ENCODE data around the gene PUSL1.

PUSL1 gene

GRCh38 chr1:1296070-1297061 is 12.0 kb upstream of the PUSL1 start:
- no peak for DNase-seq

GRCh38 chr1:1297802-1298424 is 10.5 kb upstream of the PUSL1 start:
- DNase-seq = no peak

GRCh38 chr1:1298861-1299685 is 9.3 kb upstream of the PUSL1 start:
- DNase-seq = peak; percentile 68

DNA sequence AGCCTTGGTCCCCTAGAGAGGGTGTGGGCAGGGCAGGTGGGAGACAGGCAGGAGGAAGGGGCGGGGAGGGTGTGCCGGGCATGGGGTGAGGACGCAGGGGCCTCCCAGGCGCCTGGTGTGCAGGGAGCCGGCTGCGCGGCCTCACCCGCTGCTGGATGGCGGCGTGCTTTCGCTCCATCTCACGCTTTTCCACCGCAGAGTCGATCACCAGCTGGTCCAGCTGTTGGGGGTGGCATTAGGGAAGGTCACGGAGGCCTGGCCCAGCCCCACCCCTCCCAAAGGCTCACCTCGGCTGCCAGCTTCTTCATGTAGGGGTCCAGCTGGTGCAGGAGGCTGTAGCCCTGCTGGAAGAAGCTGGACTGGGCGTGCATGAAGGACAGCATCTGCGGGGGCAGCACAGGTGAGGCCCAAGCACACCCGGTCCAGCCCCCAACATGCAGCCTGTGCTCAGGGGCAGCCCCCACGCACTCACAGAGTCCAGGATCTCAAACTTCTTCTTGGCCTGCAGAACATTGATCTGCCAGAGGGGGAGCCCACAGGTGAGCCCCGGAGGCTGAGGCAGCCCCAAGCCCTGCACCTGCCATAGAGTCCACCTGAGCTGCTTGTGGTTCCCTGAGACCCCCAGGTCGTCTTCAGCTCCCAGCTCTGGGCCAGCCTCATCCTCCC is 8.6 kb upstream of the PUSL1 start:
- peak; percentile 32 for DNase-seq

- DNase-seq = no peak
Measured at GRCh38 chr1:1300352-1300739, 8.1 kb upstream of the PUSL1 start.

GRCh38 chr1:1302006-1302430 is 6.4 kb upstream of the PUSL1 start:
- no peak for DNase-seq

DNA sequence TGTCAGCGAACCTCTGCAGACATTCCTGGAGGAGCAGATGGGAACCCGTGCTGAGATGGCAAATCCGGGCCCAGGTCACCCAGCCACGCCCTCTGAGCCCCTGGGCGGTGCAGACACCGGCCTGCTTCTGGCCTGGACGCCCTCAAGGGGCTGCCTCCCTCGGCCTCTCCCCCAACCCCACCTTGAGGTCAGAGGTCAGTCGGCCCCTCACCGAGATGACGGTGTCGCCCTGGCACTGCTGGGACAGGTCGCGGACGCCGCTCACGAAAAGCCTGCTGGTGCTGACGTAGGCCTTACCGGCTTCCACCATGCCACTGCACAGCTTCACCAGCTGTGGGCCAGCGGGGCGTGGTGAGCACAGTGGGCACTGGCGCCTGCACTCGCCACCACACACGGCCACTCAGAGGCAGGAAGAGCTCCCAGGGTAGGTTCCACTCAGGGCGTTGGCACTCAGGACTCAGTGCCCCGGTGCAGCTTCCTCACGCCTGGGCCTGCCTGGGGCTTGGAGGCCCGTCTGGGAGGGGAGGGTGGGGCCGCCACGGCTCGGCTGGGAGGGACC is 5.4 kb upstream of the PUSL1 start:
- no peak for DNase-seq

GRCh38 chr1:1303736-1304135 is 4.7 kb upstream of the PUSL1 start:
- DNase-seq = no peak

DNA sequence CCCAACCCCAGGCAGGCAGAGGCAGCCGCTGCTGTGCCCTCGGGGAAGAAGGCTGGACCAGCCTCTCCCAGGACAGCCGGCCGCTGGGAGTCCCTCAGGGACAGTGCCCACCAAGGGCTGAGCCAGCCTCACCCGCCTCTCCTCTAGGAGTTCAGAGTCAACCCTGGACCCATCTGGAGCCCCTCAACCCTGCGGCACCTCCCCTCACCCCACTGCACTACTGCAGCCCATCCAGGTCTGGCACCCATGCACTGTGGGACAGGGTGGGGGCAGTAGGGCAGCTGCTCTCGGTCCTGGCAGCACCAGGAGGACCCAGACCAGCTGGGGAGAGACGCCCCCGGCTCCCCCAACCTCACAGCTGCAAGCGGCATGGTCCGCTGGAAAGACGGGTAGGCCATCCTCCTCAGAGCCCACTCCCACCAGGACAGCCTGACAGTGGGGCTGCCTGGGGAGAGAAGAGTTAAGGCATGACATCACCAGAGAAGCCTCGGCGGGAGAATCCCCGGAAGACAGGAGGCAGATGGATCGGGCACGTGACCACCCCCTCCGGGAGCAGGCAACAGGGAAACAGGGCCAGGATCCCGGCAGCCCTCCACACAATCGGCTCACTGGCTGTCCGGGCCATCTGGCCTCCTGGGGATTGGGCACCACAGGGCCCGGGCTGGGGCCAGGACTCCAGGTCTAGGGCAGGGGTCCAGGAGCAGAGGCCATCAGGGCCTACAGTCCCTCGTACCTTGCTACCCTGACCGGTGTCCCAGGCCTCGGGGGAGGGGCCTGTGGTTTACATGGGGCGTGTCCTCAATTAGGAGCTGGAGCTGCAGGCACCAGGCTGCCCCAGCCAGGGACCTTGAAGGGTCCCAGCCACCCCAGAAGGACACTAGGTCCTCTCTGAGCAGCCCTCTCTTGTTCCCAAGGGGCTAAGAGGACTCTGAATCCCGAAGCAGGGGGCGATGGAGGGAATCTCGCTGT is 3.8 kb upstream of the PUSL1 start:
- DNase-seq = peak; percentile 86

- DNase-seq = peak; percentile 71
Measured at GRCh38 chr1:1305300-1306069, 2.9 kb upstream of the PUSL1 start.

DNA sequence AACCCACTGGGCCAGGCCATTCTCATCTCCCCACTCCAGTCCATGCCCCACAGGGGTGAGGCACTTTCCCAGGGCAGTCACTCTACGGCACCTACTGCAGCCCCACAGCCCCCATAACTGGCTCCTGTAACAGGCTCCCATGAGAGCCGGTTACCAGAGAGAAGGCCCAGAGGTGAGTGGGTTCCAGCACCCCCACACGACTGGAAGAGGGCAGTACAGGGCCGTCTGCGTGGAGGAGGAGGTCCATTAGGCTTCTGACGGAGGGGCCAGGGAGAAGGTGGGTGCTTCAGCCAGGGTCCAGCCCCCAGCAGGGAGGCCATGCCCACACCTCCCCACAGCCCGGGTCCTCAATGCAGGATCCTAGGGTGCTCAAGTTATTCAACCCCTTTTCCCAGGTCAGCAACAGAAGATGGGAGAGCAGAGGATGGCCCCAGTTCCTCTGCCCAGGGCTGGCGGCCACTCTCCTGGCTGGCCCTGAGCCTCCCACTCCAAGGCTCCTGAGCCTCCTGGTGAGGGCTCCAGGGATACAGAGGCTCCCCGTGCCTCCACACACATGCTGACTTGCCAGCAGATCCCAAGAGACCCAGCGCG is 2.2 kb upstream of the PUSL1 start:
- DNase-seq = peak; percentile 46

GRCh38 chr1:1306661-1307260 is 1.6 kb upstream of the PUSL1 start:
- peak; percentile 30 for DNase-seq

- peak; percentile 65 for DNase-seq
Measured at GRCh38 chr1:1307261-1307922, 1.0 kb upstream of the PUSL1 start.

DNA sequence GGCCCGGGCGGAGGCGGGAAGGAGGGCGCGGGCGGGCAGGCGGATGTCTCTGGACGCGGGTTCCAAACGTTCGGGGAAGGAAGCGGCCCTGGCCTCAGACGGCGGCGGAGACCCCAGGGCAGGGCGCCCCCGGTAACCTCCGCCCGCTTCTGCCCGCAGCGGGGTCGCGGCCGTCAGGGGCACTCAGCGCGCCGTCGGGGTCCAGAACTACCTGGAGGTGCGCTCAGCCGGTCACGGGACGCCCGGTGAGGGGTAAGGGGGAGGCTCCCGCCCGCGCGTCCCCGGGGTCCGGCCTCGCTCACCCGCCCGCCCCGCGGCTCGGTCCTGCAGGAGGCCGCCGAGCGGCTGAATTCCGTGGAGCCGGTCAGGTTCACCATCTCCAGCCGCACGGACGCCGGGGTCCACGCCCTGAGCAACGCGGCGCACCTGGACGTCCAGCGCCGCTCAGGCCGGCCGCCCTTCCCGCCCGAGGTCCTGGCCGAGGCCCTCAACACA is 406 bp downstream of the PUSL1 start:
- DNase-seq = no peak

- peak; percentile 54 for DNase-seq
Measured at GRCh38 chr1:1309251-1310108, 1.1 kb downstream of the PUSL1 start.

DNA sequence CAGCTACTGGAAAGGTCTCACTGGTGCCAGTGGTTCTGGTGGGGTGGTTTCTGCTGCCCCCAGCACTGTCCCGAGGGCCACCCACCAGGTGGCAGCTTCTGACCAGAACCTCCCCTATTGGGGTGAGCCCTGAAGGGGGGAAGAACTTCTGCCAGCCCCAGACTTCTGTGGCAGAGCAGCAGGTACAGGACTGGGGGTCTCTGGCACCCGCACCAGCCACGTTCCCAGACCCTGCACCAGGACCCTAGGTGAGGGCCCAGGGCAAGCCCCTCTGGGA is 1.6 kb downstream of the PUSL1 start:
- DNase-seq = no peak

- no peak for DNase-seq
Measured at GRCh38 chr1:1310476-1311053, 2.2 kb downstream of the PUSL1 start.
